ENCODE data around the gene SPTB. TPM values are rescaled to one million over a fixed set of nuclear protein-coding genes. Genes with fewer than 3 reads are reported as not detected.

The SPTB gene
- total and polyA plus RNA-seq, 9 of the 15 experiments (the other 6 are each of a cell fraction or from before 2014, with no cell fraction given): 0.21 to 45.9 (median 11.7) TPM

DNA sequence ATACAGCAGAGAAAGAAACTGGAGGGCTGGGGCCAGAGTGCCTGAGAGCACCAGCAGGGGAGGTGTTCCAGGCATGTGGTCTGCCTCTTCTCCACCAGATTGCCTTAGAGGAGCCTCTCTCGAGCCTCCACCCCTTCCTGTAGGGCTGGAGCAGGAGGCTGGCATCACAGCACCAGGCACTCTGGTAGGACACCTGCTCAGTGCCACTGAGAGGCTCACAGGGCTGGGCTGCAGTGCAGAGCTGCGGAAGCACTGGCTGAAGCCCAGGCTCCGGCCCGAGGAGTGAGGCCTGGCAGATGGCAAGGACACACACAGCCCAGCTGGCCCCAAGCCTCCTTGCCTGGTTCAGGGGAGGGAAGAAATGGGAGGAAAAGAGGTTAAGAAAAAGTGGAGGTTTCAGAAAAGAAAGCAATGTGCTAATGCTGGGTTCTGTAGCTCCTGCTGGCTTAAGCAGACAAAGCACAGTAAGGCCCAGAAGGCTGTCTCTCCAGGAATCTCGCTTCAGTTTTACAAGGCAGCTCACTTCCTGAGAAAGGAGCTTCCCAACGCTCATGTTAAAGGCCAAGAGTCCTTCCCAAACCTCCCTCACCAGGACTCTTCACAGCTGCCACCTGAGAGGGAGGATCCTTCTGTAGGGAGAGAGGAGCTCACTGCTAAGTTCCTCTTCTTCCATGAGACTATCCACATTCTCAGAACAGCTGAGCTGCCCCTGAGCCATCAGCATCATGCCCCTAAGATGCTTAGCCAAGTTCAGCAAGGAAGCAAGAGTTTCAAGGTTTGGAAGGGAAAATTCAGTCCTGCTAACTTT is 23.8 kb downstream of the SPTB start:
- intact Hi-C loops (cut with micrococcal nuclease) (no loop called here), in situ Hi-C loops (cut with MboI) (no loop called here)
- Histone ChIP-seq H3K9me1 (ENCODE audit: control insufficient read depth, insufficient read depth, low read length) (peaks cover 5% of the 10 kb centered on the region), H3K4me2 (ENCODE audit: insufficient read depth, low read length) (no peak overlapping the region), H4K20me1 (replicated peaks; ENCODE audit: control insufficient read depth, insufficient read depth, low read length) (no peaks in the 10 kb centered on the region; the same call in 1 of the 2 replicates), H3K9me3 (replicated peaks; ENCODE audit: control insufficient read depth, insufficient read depth, low read depth, low read length) (no peaks in the 10 kb centered on the region), H3K27me3 (ENCODE audit: control insufficient read depth in 2 of 2, insufficient read depth in 2 of 2, low read length in 2 of 2) (no peaks in the 10 kb centered on the region), H3K9ac (ENCODE audit: insufficient read depth in 1 of 2, low read depth in 2 of 2, low read length in 2 of 2) (peak overlapping the region in 1 of 2 experiments; percentile 68; a peak in 1 of 4 replicates), H3K27ac (ENCODE audit: extremely low read depth, low read depth, low read length) (no peak overlapping the region), H2AFZ (ENCODE audit: low read depth, low read length) (no peak overlapping the region), H3K4me3 (no peak overlapping the region), H3K36me3 (ENCODE audit: control insufficient read depth, insufficient read depth, low read length) (peaks cover 7% of the 10 kb centered on the region; the same call in 2 of the 3 replicates), H3K4me1 (replicated peaks in 1 of 2; ENCODE audit: control insufficient read depth in 2 of 2, insufficient read depth in 2 of 2, low read length in 2 of 2) (peaks cover 10 to 17% of the 10 kb centered on the region in 2 experiments; a peak in 4 of 5 replicates), H3K79me2 (ENCODE audit: control insufficient read depth, insufficient read depth, low read length) (peaks cover 81% of the 10 kb centered on the region)
- FAIRE-seq: no peak
- ChIA-PET POLR2A (interaction anchor here (0.6 to 2.0 kb wide), 7 partner anchors 8 to 25 kb away, joined by 3 to 5 read pairs (median 3); no protein-coding TSS in a partner anchor), CTCF (ENCODE audit: low intra/inter-chr PET ratio) (no interaction called here)
- TF ChIP-seq HNRNPLL (IDR thresholded peaks at IDR 0.05; ENCODE audit: low read depth, low read length, poor library complexity, severe bottlenecking) (no peak), NCOA2 (IDR thresholded peaks at IDR 0.05; ENCODE audit: partially characterized antibody in 2 of 2) (no peak), IRF2 (CRISPR knock-in tag; IDR thresholded peaks at IDR 0.05) (no peak), RFX1 (IDR thresholded peaks at IDR 0.05) (no peak), FOXK1 (CRISPR knock-in tag; IDR thresholded peaks at IDR 0.05; ENCODE audit: borderline replicate concordance) (no peak), PREB (CRISPR knock-in tag; IDR thresholded peaks at IDR 0.05) (no peak)
- BruUV-seq (replicated peaks): no TSS peak
- WGBS (ENCODE audit: insufficient coverage, low coverage, missing lambda C conversion rate): 77% methylated on average over 4 of the region's 6 CpGs
- DNase-seq (ENCODE audit: extremely low read depth in 1 of 4, low spot score in 3 of 4): no peak
- peak; percentile 46; the same call in 2 of the 3 replicates for ATAC-seq

Measured in K562 (cell line).